GM12891 (cell line): Measurements from ENCODE around the gene GLS.

Experiments
- DNase-seq: peaks from one replicate; pipeline ENCODE4 v3.0.0; 2011; ENCODE audit warnings: low spot score; ENCODE audit not compliant: insufficient read length
- FAIRE-seq: peaks from 2 replicates; lab custom pipeline; 2011; peaks lifted over from hg19 to GRCh38; lab: Jason Lieb, UNC
- PAX5 ChIP-seq: IDR thresholded peaks from 2 replicates; pipeline ENCODE4 v1.6.1; 2011; ENCODE audit warnings: low read length, moderate library complexity, mild to moderate bottlenecking; ENCODE audit not compliant: insufficient read depth, severe bottlenecking
- POLR2A ChIP-seq: IDR thresholded peaks from 2 replicates; pipeline ENCODE4 v1.6.1; 2011; ENCODE audit warnings: low read depth, low read length, control low read depth
- POLR2AphosphoS5 ChIP-seq: IDR thresholded peaks from 2 replicates; pipeline ENCODE4 v1.6.1; 2011; ENCODE audit warnings: low read depth, low read length, control low read depth
- POU2F2 ChIP-seq: IDR thresholded peaks from 2 replicates; pipeline ENCODE4 v1.6.1; 2011; ENCODE audit warnings: low read depth, mild to moderate bottlenecking, control low read depth, low read length, moderate library complexity
- SPI1 ChIP-seq: IDR thresholded peaks from 2 replicates; pipeline ENCODE4 v1.6.1; 2011; ENCODE audit warnings: low read depth, low read length, control low read depth
- TAF1 ChIP-seq: IDR thresholded peaks from 2 replicates; pipeline ENCODE4 v1.6.1; 2011; ENCODE audit warnings: low read depth, low read length, control low read depth

Gene GLS

DNA sequence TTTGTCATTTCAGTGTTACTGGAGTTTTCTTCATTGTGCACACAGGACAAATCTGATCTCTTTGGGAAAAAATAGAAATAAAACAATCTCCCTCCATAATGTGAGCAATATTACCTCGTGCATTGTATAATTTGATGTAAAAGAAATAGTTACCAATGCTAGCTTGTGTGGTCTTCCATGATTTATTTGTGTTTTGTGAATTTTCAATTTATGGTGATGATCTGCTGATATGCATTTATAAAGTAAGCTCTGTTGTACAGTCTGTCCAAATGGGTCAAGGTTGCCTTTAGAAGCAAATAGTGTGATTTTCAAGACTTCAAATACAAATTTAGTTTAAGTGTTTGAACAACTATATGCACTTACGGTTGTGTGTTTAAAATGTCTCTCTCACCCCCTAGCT is 82.5 kb downstream of the GLS start:
- FAIRE-seq = no peak
- no peak for DNase-seq
- no peak for TF ChIP-seq SPI1
- no peak for TF ChIP-seq POU2F2
- TF ChIP-seq TAF1 = no peak

DNA sequence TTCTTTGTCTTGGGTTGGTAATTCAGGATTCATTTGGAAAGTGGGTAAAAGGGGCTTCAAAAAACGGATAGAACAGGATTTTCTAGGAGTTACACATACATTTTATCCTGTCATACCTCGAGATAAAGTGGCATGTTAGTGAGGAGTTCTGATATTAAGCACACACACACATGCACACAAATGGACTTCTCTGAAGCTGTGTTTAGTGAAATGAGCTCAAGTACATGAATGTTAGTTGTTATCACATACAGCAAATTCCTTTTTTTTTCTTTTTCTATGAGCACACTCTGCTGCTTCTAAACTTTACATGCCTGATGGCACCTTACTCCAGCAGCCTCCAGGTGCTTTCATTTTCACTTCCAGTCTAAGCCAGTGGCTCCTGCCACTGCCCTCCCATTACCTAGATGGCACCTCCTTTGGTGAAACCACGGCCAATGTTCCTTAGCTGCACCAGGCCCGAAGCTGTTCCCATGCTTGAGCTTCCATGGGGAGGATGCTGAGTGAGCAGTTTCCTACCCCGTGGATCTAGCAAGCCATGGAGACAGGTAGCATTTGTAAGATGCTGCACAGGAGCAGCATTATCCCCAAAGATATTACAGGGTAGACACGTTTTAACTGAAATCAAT is 83.7 kb downstream of the GLS start:
- DNase-seq (no peak), FAIRE-seq (peak; percentile 40)
- TF ChIP-seq PAX5 (no peak), SPI1 (peak; percentile 22; the same call in 1 of the 2 replicates), POU2F2 (peak; percentile 75), POLR2A (peak; percentile 90), TAF1 (no peak), POLR2AphosphoS5 (peak; percentile 93)

DNA sequence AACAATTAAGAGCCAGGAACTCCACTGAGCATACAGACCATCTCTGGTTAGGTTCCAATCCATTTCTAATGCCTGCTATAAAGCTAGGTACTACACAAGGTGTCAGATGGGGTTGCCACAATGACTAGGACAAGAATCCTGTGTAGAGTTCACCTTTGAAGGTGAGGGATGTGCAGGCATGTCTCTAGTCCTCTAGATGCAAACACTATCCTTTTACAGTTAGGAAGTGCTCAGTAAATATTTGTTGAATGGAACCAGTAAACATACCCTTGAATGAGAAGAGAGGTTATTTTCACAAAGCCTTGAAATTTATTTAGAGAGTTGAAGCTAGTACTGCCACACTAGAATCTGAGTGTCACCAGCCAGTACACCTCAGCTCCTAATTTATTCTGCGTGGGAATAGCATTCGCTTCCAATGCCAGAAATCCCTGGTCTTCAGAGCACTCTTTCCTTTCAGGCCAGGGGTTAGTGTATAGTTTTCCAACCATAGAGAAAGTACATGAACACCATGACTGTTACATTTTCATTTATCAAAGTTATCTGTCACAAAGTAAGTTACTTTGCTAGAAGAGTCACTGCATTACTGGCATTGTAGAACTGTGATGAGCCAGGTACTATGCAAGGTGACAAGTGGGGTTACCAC is 85.1 kb downstream of the GLS start:
- TF ChIP-seq TAF1 = no peak
- no peak for TF ChIP-seq PAX5
- TF ChIP-seq SPI1 = no peak
- peak; percentile 76; the same call in 1 of the 2 replicates for TF ChIP-seq POLR2AphosphoS5
- peak; percentile 83 for TF ChIP-seq POLR2A
- no peak for TF ChIP-seq POU2F2
- FAIRE-seq (no peak), DNase-seq (no peak)

DNA sequence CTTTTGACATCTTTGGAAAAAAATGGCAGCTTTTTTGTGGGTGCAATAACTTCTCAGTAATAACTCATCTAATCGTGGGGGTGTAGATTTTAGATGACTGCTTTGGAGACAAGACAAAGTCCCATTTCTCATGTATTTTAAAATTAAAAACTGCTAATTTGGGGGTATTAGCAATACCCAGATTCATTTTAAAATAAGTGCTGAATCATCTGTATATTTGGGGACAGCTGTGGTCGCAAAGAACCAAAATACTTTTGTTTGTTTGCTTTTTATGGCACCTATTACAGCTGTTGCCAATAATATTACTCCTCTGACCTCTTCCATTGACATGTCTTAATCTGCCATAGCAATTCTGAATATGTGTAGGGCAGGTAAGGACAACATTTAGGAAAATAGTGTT is 87.9 kb downstream of the GLS start:
- FAIRE-seq (no peak), DNase-seq (no peak)
- TF ChIP-seq POLR2A (no peak), TAF1 (no peak), POU2F2 (no peak)

DNA sequence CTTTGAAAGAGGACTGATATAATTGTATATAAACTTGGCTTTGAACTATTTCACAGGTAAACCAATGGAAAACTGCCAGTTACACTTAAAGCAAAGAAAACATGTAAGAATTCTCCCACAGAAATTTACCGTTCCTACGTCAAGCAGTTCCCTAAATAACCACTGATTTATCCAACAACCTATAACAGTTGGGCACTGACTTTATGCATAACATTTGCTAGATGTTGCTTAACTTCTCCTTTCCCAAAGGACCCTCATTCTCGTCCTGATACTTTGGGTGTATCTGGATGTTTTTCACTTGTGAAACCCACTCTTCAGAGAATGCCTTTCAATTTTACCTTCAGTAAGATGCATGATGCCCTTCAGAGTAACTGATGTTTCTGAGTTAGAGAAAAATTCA is 89.5 kb downstream of the GLS start:
- no peak for TF ChIP-seq SPI1
- no peak for TF ChIP-seq POLR2AphosphoS5
- TF ChIP-seq POLR2A = peak; percentile 68
- no peak for TF ChIP-seq PAX5
- TF ChIP-seq POU2F2 = no peak
- no peak for DNase-seq
- no peak for FAIRE-seq

DNA sequence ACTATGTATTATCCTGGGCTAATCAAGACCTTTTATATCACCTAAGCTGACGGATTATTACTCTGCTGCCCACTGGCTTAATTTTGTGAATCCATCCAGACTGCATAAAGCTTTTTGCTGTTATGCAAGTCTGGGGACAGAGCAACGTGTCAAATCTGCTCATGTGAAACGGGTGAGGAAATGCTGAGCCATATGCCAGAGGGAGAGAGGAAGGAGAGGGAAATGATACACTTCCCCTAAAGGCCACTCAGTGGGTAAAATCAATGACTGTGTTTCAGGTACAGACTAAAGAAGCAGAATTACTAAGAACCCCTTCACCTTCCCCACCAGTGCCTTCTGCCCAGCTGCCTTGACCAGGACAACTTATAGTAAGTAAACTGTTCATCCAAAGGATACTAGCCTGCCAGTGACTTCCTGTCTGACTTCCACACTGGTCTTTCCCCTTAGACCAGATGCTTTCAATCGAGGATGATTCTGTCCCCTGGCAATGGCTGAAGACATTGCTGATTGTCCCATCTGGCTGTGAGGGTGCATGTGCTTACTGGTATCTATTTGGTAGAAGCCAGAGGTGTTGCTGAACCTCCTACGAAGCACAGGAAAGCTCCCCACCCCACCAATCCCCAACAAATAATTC is 90.4 kb downstream of the GLS start:
- DNase-seq (no peak), FAIRE-seq (peak; percentile 66)
- TF ChIP-seq PAX5 (no peak), POLR2A (peak; percentile 60; the same call in 1 of the 2 replicates), POLR2AphosphoS5 (peak; percentile 79), SPI1 (no peak)

DNA sequence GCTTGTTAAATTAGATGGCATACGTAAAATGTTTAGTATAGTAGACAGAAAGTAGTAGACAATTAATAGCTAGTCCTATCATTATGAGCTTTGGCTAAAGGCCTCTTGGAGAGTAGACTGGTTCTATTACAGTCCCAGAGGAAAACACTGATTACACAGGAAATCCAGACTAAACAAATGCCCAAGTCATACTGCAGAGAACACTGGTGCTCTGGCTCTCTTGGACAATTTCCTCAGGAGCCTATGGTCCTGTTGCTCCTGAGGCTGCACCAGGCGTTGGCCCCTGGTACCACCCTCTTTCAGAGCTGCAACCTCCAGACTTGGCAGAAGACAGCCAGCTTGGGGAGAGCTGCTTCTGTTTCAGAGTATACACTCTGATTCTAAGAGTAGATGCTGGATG is 91.6 kb downstream of the GLS start:
- TF ChIP-seq POLR2A (no peak; the same call in 1 of the 2 replicates), POLR2AphosphoS5 (peak; percentile 65; the same call in 1 of the 2 replicates), PAX5 (no peak)
- DNase-seq (no peak), FAIRE-seq (no peak)

DNA sequence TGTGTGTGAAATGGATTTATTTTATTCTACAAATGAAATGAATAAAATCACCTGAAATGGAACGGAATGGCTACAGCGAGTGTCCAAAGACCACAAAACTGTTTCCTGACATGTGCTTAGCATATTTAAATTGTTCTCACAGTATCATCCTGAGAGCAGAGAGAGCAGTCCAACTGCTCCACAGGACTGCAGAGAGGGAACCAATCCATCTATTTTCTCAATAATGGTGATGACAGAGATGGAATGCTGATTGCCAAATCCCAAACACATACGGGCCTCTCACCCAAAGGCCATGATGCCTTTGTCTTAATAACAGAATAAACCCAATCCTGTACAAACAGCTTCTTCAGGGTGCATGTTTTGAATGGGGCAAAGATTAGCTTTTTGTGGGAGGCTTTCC is 92.2 kb downstream of the GLS start:
- no peak for FAIRE-seq
- no peak for TF ChIP-seq SPI1
- no peak for TF ChIP-seq POLR2AphosphoS5
- no peak; the same call in 1 of the 2 replicates for TF ChIP-seq POLR2A
- no peak for TF ChIP-seq PAX5
- TF ChIP-seq TAF1 = no peak
- TF ChIP-seq POU2F2 = no peak
- no peak for DNase-seq

DNA sequence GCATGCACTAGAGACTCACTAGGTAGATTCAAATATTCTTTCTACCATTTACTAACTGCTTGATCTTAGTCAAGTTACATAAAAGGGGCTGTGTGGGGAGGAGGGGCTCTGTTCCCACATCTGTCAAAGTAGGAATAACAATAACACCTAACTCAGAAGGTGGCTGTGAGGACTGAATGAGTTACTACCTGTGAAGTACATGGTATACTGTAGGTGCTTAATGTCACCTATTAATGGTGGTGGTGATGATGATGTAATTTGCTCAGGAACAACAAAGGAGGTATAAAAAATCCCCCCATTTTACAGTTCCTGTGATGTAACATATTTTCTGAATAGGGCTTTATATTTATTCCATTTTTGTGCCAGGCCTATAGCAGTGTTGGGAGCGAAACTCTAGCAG is 92.6 kb downstream of the GLS start:
- FAIRE-seq (peak; percentile 35), DNase-seq (no peak)
- TF ChIP-seq PAX5 = no peak
- no peak for TF ChIP-seq POU2F2
- no peak for TF ChIP-seq POLR2AphosphoS5
- TF ChIP-seq SPI1 = no peak
- no peak for TF ChIP-seq TAF1
- no peak; the same call in 1 of the 2 replicates for TF ChIP-seq POLR2A

DNA sequence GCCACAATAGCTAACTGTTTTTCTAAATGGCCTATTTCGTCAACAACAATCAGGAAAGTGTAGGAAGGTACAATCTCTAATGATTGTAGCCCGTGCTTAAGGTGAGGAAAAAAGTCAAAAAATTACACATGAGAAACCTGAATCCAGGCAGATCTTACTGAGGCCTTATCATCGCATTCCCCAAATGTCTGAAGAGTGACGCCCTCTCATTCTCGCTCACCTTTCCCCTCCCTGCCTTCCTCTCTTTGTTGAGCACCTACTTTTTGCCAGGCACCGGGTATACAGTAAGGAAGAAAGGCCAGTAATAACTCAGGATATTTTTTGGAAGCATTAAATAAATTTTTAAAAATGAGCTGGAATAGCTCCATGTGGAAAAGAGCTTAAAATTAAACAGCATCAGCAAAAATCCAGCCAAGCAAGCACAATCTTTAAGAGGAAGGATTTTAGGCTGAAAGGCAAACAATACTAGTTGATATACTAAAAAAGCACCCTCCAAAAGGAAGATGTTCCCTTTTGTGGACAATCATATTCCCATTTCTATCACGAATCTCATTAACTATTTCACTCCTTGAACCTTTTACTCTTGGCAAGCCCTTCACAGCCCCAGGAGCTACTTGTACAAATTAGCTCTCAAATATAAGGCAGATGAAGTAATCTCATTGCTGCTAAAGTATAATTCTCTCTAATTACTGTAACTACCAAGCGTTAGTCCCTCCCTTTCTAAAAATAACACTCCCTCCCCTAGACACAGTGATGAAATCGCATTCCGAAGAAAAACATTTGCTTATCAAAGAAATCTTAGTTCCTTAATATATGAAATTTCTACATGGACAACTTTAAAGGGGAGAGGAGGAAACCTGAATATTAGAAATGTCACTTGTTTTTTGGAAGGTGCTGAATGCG is 93.4 kb downstream of the GLS start:
- no peak for DNase-seq
- FAIRE-seq = no peak
- TF ChIP-seq SPI1 (no peak), TAF1 (no peak), POU2F2 (no peak), POLR2A (no peak), POLR2AphosphoS5 (no peak), PAX5 (no peak)
